ENCODE results near the gene ACOT11.

ACOT11 gene

GRCh38 chr1:54597455-54598030 lies 49.5 kb downstream of the ACOT11 start:
- H3K4me3 ChIP-seq (ENCODE audit: low read depth, low read length), result no peak overlapping the region
- TF ChIP-seq CTCF (IDR thresholded peaks at IDR 0.05; ENCODE audit: low read depth, low read length), result no peak
- H3K36me3 ChIP-seq, result peaks cover 22% of the 10 kb centered on the region
- no peak for DNase-seq
- no peaks in the 10 kb centered on the region for H3K27me3 ChIP-seq (ENCODE audit: insufficient read depth, low read depth, severe bottlenecking)
- no peaks in the 10 kb centered on the region for H3K9me3 ChIP-seq (ENCODE audit: severe bottlenecking)
- no peak overlapping the region for H3K27ac ChIP-seq

GRCh38 chr1:54599211-54599823 lies 51.3 kb downstream of the ACOT11 start:
- TF ChIP-seq CTCF (IDR thresholded peaks at IDR 0.05; ENCODE audit: low read depth, low read length), result no peak
- no peaks in the 10 kb centered on the region for H3K9me3 ChIP-seq (ENCODE audit: severe bottlenecking)
- no peak overlapping the region for H3K4me3 ChIP-seq (ENCODE audit: low read depth, low read length)

GRCh38 chr1:54600947-54601721 lies 53.1 kb downstream of the ACOT11 start:
- peaks cover 15% of the 10 kb centered on the region for H3K36me3 ChIP-seq
- DNase-seq, result no peak
- H3K27me3 ChIP-seq (ENCODE audit: insufficient read depth, low read depth, severe bottlenecking), result no peaks in the 10 kb centered on the region
- no peak overlapping the region for H3K4me3 ChIP-seq (ENCODE audit: low read depth, low read length)
- no peak overlapping the region for H3K27ac ChIP-seq
- no peaks in the 10 kb centered on the region for H3K9me3 ChIP-seq (ENCODE audit: severe bottlenecking)
- TF ChIP-seq CTCF (IDR thresholded peaks at IDR 0.05; ENCODE audit: low read depth, low read length), result no peak

More at GRCh38 chr1:54599211-54599823, 51.3 kb downstream of the ACOT11 start:
- DNase-seq, result no peak
- no peaks in the 10 kb centered on the region for H3K27me3 ChIP-seq (ENCODE audit: insufficient read depth, low read depth, severe bottlenecking)
- no peak overlapping the region for H3K27ac ChIP-seq
- peaks cover 22% of the 10 kb centered on the region for H3K36me3 ChIP-seq

GRCh38 chr1:54601730-54602129 lies 53.7 kb downstream of the ACOT11 start:
- Histone ChIP-seq H3K27me3 (ENCODE audit: insufficient read depth, low read depth, severe bottlenecking) (no peaks in the 10 kb centered on the region), H3K9me3 (ENCODE audit: severe bottlenecking) (no peaks in the 10 kb centered on the region), H3K36me3 (peaks cover 12% of the 10 kb centered on the region), H3K4me3 (ENCODE audit: low read depth, low read length) (no peak overlapping the region), H3K27ac (no peak overlapping the region)
- DNase-seq, result no peak
- TF ChIP-seq CTCF (IDR thresholded peaks at IDR 0.05; ENCODE audit: low read depth, low read length), result no peak

GRCh38 chr1:54602554-54602953 lies 54.5 kb downstream of the ACOT11 start:
- Histone ChIP-seq H3K4me3 (ENCODE audit: low read depth, low read length) (no peak overlapping the region), H3K36me3 (peaks cover 8% of the 10 kb centered on the region), H3K9me3 (ENCODE audit: severe bottlenecking) (no peaks in the 10 kb centered on the region), H3K27ac (no peak overlapping the region), H3K27me3 (ENCODE audit: insufficient read depth, low read depth, severe bottlenecking) (no peaks in the 10 kb centered on the region)
- TF ChIP-seq CTCF (IDR thresholded peaks at IDR 0.05; ENCODE audit: low read depth, low read length), result no peak
- DNase-seq, result no peak
